AG09319 (cell line): ENCODE results near the gene FSTL3.
"Not testable (repeated sequence)": the region's sequence is repeated elsewhere in the genome, so short reads cannot be mapped to it uniquely, and the experiment has no call there.

ENCODE experiments used
- DNase-seq: peaks from one replicate; pipeline ENCODE4 v3.0.0-alpha.2; 2010; ENCODE audit warnings: low read depth; ENCODE audit errors: extremely low read depth
- CTCF ChIP-seq: IDR thresholded peaks from 2 replicates; pipeline ENCODE4 v1.5.1; 2011; ENCODE audit warnings: low read depth, mild to moderate bottlenecking, inconsistent platforms, low read length, moderate library complexity

The FSTL3 gene

GRCh38 chr19:723714-724113, 47.5 kb downstream of the FSTL3 start:
- no peak for DNase-seq

GRCh38 chr19:725461-726089, 49.4 kb downstream of the FSTL3 start:
- no peak for TF ChIP-seq CTCF
- no peak for DNase-seq

More at GRCh38 chr19:723714-724113, 47.5 kb downstream of the FSTL3 start:
- TF ChIP-seq CTCF = no peak

- DNase-seq = no peak
- TF ChIP-seq CTCF = no peak
Observed at GRCh38 chr19:726993-727956, 51.1 kb downstream of the FSTL3 start.

GRCh38 chr19:728011-728410, 51.8 kb downstream of the FSTL3 start:
- no peak for TF ChIP-seq CTCF
- DNase-seq = no peak

GRCh38 chr19:729564-729963, 53.4 kb downstream of the FSTL3 start:
- DNase-seq = not testable (repeated sequence)

GRCh38 chr19:729965-730668, 53.9 kb downstream of the FSTL3 start:
- TF ChIP-seq CTCF = no peak
- DNase-seq = no peak

- DNase-seq = no peak
- no peak for TF ChIP-seq CTCF
Observed at GRCh38 chr19:731000-731399, 54.8 kb downstream of the FSTL3 start.
